K562 (cell line): ENCODE data around the gene ICA1. TPM values are rescaled to one million over a fixed set of nuclear protein-coding genes. Genes with fewer than 3 reads are reported as not detected.

Experiments
- ATAC-seq: fragments of 200-7000 bp; cut with Tn5 transposase; 3 replicates; pipeline ENCODE4 v1.9.1; 2020; ENCODE audit warnings: moderate library complexity
- BruUV-seq: library from RNA; stranded (reverse); fragments of 400-500 nt; replicated peaks from 2 replicates; lab custom pipeline; 2021; lab: Mats Ljungman, UMichigan
- CTCF ChIA-PET: fragments of 300-600 bp; formaldehyde crosslinking; extraction: SDS; loops from one replicate; lab custom pipeline; 2021; ENCODE audit warnings: low intra/inter-chr PET ratio; lab: Yijun Ruan, JAX
- POLR2A ChIA-PET: fragments of 300-600, 350-650 bp; sonication (Branson Sonifier 250); formaldehyde crosslinking; extraction: SDS; loops from one replicate; lab custom pipeline; 2021; ENCODE audit warnings: antibody characterized with exemption, inconsistent platforms; lab: Yijun Ruan, JAX
- DNase-seq, 4 experiments: peaks; one replicate each; pipeline versions ENCODE4 v3.0.0 to v3.0.0-alpha.2; 2011 to 2018; ENCODE audit warnings: low spot score in 3 of 4, mixed read lengths in 3 of 4; ENCODE audit errors: extremely low read depth in 1 of 4
- FAIRE-seq: peaks from 2 replicates; lab custom pipeline; 2011; peaks lifted over from hg19 to GRCh38; lab: Jason Lieb, UNC
- H2AFZ ChIP-seq: 2 replicates; pipeline ENCODE4 v1.6.0; 2011; ENCODE audit warnings: low read depth, low read length, control low read depth, inconsistent platforms
- H3K27ac ChIP-seq: fragments of 200-600 bp; 3 replicates; pipeline ENCODE4 v1.8.0; 2011; ENCODE audit warnings: low read depth, mild to moderate bottlenecking, control low read depth, inconsistent platforms, low read length, moderate library complexity, mixed read lengths; ENCODE audit errors: extremely low read depth
- H3K27me3 ChIP-seq, 2 experiments: fragments of 300-600 bp in 1 of 2; 2 replicates in 1 of 2; 3 replicates in 1 of 2; pipeline versions ENCODE4 v1.6.0 to v1.8.0; 2011; ENCODE audit warnings: inconsistent platforms in 2 of 2, low read length in 2 of 2, mild to moderate bottlenecking in 1 of 2, mixed read lengths in 1 of 2, moderate library complexity in 1 of 2; ENCODE audit not compliant: control insufficient read depth in 2 of 2, insufficient read depth in 2 of 2
- H3K36me3 ChIP-seq: fragments of 300-600 bp; 3 replicates; pipeline ENCODE4 v1.8.0; 2011; ENCODE audit warnings: mild to moderate bottlenecking, low read length, inconsistent platforms; ENCODE audit not compliant: control insufficient read depth, insufficient read depth
- H3K4me1 ChIP-seq, 2 experiments: fragments of 200-600 bp in 1 of 2; replicated peaks in 1 of 2; 2 replicates in 1 of 2; 3 replicates in 1 of 2; pipeline versions ENCODE4 v1.5.1 to v1.8.0; 2011; ENCODE audit warnings: inconsistent platforms in 2 of 2, low read length in 2 of 2, mild to moderate bottlenecking in 1 of 2, mixed read lengths in 1 of 2, moderate library complexity in 1 of 2; ENCODE audit not compliant: control insufficient read depth in 2 of 2, insufficient read depth in 2 of 2
- H3K4me2 ChIP-seq: 2 replicates; pipeline ENCODE4 v1.6.1; 2011; ENCODE audit warnings: low read length, control low read depth, inconsistent platforms, mixed read lengths; ENCODE audit not compliant: insufficient read depth
- H3K4me3 ChIP-seq: fragments of 200-600 bp; sonication (generic), shearing (Covaris generic); 2 replicates; pipeline ENCODE4 v1.5.1; 2016; ENCODE audit warnings: control low read depth, inconsistent platforms
- H3K79me2 ChIP-seq: fragments of 200-600 bp; 3 replicates; pipeline ENCODE4 v1.8.0; 2011; ENCODE audit warnings: low read length, inconsistent platforms; ENCODE audit not compliant: control insufficient read depth, insufficient read depth
- H3K9ac ChIP-seq, 2 experiments: 2 replicates each; pipeline versions ENCODE4 v1.6.0 to v1.6.1; 2011; ENCODE audit warnings: low read depth in 2 of 2, low read length in 2 of 2, control low read depth in 1 of 2, inconsistent platforms in 1 of 2, mild to moderate bottlenecking in 1 of 2, mixed read lengths in 1 of 2; ENCODE audit not compliant: insufficient read depth in 1 of 2
- H3K9me1 ChIP-seq: one replicate; pipeline ENCODE4 v1.6.0; 2011; ENCODE audit warnings: inconsistent platforms, mild to moderate bottlenecking, low read length, moderate library complexity; ENCODE audit not compliant: control insufficient read depth, insufficient read depth
- H3K9me3 ChIP-seq: replicated peaks from 2 replicates; pipeline ENCODE4 v1.5.1; 2011; ENCODE audit warnings: low read depth, low read length, inconsistent platforms; ENCODE audit not compliant: control insufficient read depth, insufficient read depth
- H4K20me1 ChIP-seq: replicated peaks from 2 replicates; pipeline ENCODE4 v1.6.1; 2011; ENCODE audit warnings: low read length, inconsistent platforms, mixed read lengths; ENCODE audit not compliant: control insufficient read depth, insufficient read depth
- ATF3 ChIP-seq, 2 experiments: fragments of 450-650 bp in 1 of 2; sonication (generic) in 1 of 2; formaldehyde crosslinking in 1 of 2; IDR thresholded peaks in 1 of 2; conservative IDR thresholded peaks in 1 of 2; 2 replicates each; pipeline versions ENCODE4 v1.6.1 to v1.8.1; 2016 to 2023; ENCODE audit warnings: mild to moderate bottlenecking in 2 of 2, moderate library complexity in 2 of 2, inconsistent platforms in 1 of 2, missing genetic modification reagents in 1 of 2
- JUND ChIP-seq, 2 experiments: IDR thresholded peaks; 2 replicates in 1 of 2; 3 replicates in 1 of 2; pipeline ENCODE4 v1.6.1; 2011; ENCODE audit warnings: borderline replicate concordance in 2 of 2, low read depth in 2 of 2, low read length in 2 of 2, improper control_type of control experiment in 1 of 2, missing biosample characterization in 1 of 2, missing genetic modification characterization in 1 of 2, missing genetic modification reagents in 1 of 2
- ZNF175 ChIP-seq: fragments of 200-800 bp; sonication (Bioruptor generic); IDR thresholded peaks from 2 replicates; pipeline ENCODE4 v1.6.1; 2016; ENCODE audit warnings: low read depth, mild to moderate bottlenecking, missing genetic modification characterization, missing compliant biosample characterization
- WGBS: fragments of 100-300 bp; shearing (Covaris generic); methylation state at CpG from one replicate; pipeline ENCODE4 v1.1.6; 2016; ENCODE audit warnings: low coverage, mixed read lengths; ENCODE audit not compliant: insufficient coverage; ENCODE audit errors: missing lambda C conversion rate; 5-methylcytosine and 5-hydroxymethylcytosine counted together
- in situ Hi-C: fragments of 300-500 bp; cut with MboI; formaldehyde crosslinking; loops from 4 replicates; pipeline ENCODE4 v1.15.0; 2018; ENCODE audit warnings: inconsistent platforms, mixed read lengths
- intact Hi-C: fragments of 100-400 bp; cut with micrococcal nuclease; formaldehyde crosslinking; loops from 2 replicates; pipeline ENCODE4 v1.14.2; 2022
- polyA plus RNA-seq, 8 experiments: library from polyadenylated mRNA; depleted of rRNA in 4 of 8; stranded (reverse) in 5 of 8; unstranded in 3 of 8; fragments of >200 nt; fragmentation: Nextera tagmentation in 2 of 8; fragmentation: Illumina TruSeq in 1 of 8; extraction: Ambion mirVana in 2 of 8; extraction: Trizol in 1 of 8; gene quantifications; 2 replicates each; pipeline versions ENCODE4 v1.2.1 to v1.2.3, GENCODE V29; 2011 to 2014; ENCODE audit warnings: inconsistent platforms in 1 of 8, missing spikeins in 1 of 8
- total RNA-seq, 7 experiments: library from RNA; depleted of rRNA in 6 of 7; stranded (reverse); fragments of >200 nt in 6 of 7; fragmentation: Illumina TruSeq in 2 of 7; extraction: Trizol in 2 of 7; gene quantifications; 2 replicates each; pipeline versions ENCODE4 v1.2.1 to v1.2.3, GENCODE V29; 2011 to 2021; ENCODE audit warnings: low replicate concordance in 1 of 7

Gene ICA1
- total and polyA plus RNA-seq, 9 of the 15 experiments (the other 6 are each of a cell fraction or from before 2014, with no cell fraction given): 7.1 to 22.3 (median 16.4) TPM

GRCh38 chr7:8258166-8258565 is 3.8 kb downstream of the ICA1 start:
- Histone ChIP-seq H3K27ac (no peak overlapping the region), H3K9me3 (no peaks in the 10 kb centered on the region), H3K36me3 (no peaks in the 10 kb centered on the region), H3K4me3 (no peak overlapping the region), H3K9me1 (no peaks in the 10 kb centered on the region), H3K4me1 (peaks cover 10 to 11% of the 10 kb centered on the region in 2 experiments; a peak in 4 of 5 replicates), H3K9ac (no peak overlapping the region)
- FAIRE-seq: no peak
- ATAC-seq: no peak
- 90% methylated on average over 4 of the region's 4 CpGs for WGBS
- ChIA-PET POLR2A (no interaction called here), CTCF (no interaction called here)
- no TSS peak for BruUV-seq
- in situ Hi-C loops: no loop called here
- TF ChIP-seq JUND (IDR thresholded peaks at IDR 0.05; ENCODE audit: borderline replicate concordance, low read depth, low read length): peak; percentile 56; the same call in 1 of the 2 replicates
- peak; percentile 59; the same call in 2 of the 3 replicates for TF ChIP-seq JUND (tag; IDR thresholded peaks at IDR 0.05; ENCODE audit: borderline replicate concordance, low read depth, low read length)
- peak; percentile 79 for TF ChIP-seq ATF3 (IDR thresholded peaks at IDR 0.05)
- no peak for TF ChIP-seq ATF3 (CRISPR knock-in tag; conservative IDR thresholded peaks at IDR 0.05)
- no peak for TF ChIP-seq ZNF175 (CRISPR knock-in tag)
- TF ChIP-seq, all 486 proteins: peak for 2
- intact Hi-C loops: no loop called here
- no peak overlapping the region for H2AFZ ChIP-seq
- no peaks in the 10 kb centered on the region for H4K20me1 ChIP-seq
- DNase-seq: no peak
- peaks cover 12% of the 10 kb centered on the region for H3K79me2 ChIP-seq
- H3K27me3 ChIP-seq: no peaks in the 10 kb centered on the region
- H3K4me2 ChIP-seq: no peak overlapping the region
